ENCODE data around the gene TOX2. TPM values are rescaled to one million over a fixed set of nuclear protein-coding genes. Genes with fewer than 3 reads are reported as not detected.

TOX2 gene
- total RNA-seq, 2 experiments from 2014 or later = 1.5 to 1.7 TPM

DNA sequence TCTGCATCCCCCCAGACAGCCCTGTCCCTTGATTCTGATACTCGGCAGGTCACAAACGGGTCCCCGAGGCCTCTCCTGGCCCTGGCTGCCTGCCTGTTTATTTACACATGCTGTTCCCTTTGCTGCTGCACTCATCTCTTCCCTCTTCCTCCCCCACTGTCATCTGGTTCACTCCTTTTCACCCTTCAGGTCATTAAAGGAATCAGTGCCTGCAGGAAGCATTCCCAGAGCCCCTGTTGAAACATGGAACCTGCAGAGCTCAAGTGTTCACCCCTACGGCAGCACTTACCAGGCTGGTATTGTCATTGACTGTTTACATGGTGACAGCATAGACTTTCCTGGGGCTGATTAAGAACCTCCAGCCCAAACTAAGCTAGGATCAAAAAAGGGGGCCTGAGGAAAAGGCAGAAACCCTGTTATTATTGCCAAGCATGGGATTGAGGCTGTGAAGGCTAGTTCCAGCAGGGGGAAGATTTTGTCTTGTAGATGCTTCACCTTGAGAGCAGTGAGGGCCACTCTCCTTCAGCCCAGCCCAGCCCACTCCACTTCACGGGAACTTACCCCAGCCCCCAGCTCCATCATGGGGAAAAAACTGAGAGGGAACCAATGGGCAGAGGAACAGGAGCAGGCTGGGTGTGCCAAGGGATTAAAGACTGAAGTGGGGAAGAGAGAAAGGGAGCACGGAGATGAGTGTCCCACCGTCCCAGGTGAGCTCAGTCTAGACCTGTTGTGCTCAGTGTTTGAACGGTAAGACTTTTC is 199.1 kb downstream of the TOX2 start:
- H3K9me3 Mint-ChIP-seq = peaks cover under 1% of the 10 kb centered on the region
- H3K4me3 Mint-ChIP-seq = no peak overlapping the region
- peaks cover 30% of the 10 kb centered on the region for H3K27me3 Mint-ChIP-seq
- ATAC-seq (no peak), DNase-seq (no peak)
- intact Hi-C loops (cut with micrococcal nuclease) = loop anchor here (10.0 kb wide), 1 partner anchor 201 kb away; the partner anchor contains the start of gene FITM2
- POLR2A ChIA-PET = no interaction called here
- no peaks in the 10 kb centered on the region for H3K36me3 Mint-ChIP-seq (ENCODE audit: low read depth)
- CTCF ChIA-PET = interaction anchor here (0.9 to 12.0 kb wide), 3 partner anchors 74 to 197 kb away, joined by 3 to 215 read pairs (median 4); partner anchors contain the start of genes FITM2 and JPH2
- H3K4me1 Mint-ChIP-seq (ENCODE audit: low read depth) = peaks cover 3% of the 10 kb centered on the region
- TF ChIP-seq, protein P1, sequence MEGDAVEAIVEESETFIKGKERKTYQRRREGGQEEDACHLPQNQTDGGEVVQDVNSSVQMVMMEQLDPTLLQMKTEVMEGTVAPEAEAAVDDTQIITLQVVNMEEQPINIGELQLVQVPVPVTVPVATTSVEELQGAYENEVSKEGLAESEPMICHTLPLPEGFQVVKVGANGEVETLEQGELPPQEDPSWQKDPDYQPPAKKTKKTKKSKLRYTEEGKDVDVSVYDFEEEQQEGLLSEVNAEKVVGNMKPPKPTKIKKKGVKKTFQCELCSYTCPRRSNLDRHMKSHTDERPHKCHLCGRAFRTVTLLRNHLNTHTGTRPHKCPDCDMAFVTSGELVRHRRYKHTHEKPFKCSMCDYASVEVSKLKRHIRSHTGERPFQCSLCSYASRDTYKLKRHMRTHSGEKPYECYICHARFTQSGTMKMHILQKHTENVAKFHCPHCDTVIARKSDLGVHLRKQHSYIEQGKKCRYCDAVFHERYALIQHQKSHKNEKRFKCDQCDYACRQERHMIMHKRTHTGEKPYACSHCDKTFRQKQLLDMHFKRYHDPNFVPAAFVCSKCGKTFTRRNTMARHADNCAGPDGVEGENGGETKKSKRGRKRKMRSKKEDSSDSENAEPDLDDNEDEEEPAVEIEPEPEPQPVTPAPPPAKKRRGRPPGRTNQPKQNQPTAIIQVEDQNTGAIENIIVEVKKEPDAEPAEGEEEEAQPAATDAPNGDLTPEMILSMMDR (IDR thresholded peaks at IDR 0.05) = no peak
- no peak overlapping the region for H3K27ac Mint-ChIP-seq

DNA sequence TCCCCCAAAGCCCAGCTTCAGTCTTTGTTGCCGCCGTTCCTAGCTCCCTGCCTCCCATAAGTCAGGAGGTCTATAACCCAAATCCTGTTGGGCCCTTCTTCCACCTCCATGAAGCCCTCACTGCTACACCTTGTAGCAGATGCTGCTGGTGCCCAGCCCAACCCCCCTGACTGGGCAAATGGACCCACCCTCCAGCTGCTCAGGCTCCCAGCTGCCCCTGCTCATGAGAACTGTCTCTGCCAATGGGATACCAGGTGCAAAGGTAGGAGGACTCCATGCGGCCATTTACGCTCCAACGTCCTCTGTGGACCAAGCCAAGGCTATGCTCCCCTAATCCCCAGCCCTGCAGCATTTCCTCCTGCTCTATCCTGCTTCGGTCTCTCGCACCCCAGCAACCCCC is 200.5 kb downstream of the TOX2 start:
- no peak for ATAC-seq
- ChIA-PET POLR2A (no interaction called here), CTCF (interaction anchor here (1.1 to 12.0 kb wide), 5 partner anchors 17 to 80 kb away, joined by 3 to 215 read pairs (median 10); partner anchors contain the start of gene JPH2)
- H3K27me3 Mint-ChIP-seq = peaks cover 24% of the 10 kb centered on the region
- H3K4me3 Mint-ChIP-seq = no peak overlapping the region
- no peaks in the 10 kb centered on the region for H3K9me3 Mint-ChIP-seq
- TF ChIP-seq, protein P1 (IDR thresholded peaks at IDR 0.05) = no peak
- H3K4me1 Mint-ChIP-seq (ENCODE audit: low read depth) = peaks cover 3% of the 10 kb centered on the region
- intact Hi-C loops (cut with micrococcal nuclease) = loop anchor here (5.0 to 10.0 kb wide), 2 partner anchors 77 to 200 kb away; partner anchors contain the start of gene FITM2
- H3K36me3 Mint-ChIP-seq (ENCODE audit: low read depth) = no peaks in the 10 kb centered on the region
- no peak for DNase-seq
- H3K27ac Mint-ChIP-seq = no peak overlapping the region

DNA sequence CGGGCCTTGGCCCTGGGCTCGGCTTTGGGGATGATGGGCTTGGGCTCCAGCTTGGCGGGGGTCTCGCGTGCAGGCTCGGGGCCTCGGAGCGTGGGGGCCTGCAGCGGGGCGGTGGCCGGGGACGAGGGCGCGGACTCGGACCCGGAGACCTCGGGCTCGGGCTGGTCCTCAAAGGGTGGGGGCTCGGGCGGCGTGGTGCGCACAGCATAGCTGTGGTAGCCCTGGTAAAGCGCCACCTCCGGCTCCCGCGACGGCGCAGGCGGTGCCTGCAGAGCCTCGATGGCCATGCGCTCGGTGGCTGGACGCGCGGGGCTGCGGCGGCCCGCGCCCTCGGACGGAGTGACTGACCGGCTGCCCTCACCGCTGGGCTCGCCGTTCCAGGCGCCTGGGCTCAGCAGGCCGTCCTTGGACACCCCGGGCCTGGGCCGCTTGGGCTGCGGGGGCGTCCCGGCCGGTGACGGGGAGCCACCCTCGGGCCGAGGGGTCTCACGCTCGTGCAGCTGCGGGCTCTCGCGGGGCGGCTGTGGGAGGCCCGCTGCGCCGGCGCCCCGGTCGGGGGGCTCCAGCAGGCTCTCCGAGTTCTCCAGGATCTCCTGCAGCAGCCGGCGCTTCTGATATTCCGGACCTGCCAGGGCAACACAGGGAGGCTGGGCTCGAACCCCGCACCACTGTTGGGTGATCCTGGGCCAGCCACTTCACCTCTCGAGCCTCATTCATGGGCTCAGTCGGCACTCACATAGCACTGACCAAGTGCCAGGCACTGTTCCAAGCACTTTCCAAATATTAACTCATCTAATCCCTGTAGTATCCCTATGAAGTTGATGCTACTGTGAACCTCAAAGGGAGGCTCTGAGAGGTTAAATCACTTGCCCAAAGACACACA is 201.4 kb downstream of the TOX2 start:
- Mint-ChIP-seq H3K27me3 (peaks cover 23% of the 10 kb centered on the region), H3K9me3 (no peaks in the 10 kb centered on the region), H3K4me3 (no peak overlapping the region), H3K36me3 (ENCODE audit: low read depth) (no peaks in the 10 kb centered on the region), H3K4me1 (ENCODE audit: low read depth) (peaks cover 3% of the 10 kb centered on the region), H3K27ac (no peak overlapping the region)
- no peak for DNase-seq
- ChIA-PET POLR2A (no interaction called here), CTCF (interaction anchor here (0.6 to 12.0 kb wide), 40 partner anchors 11 to 884 kb away, joined by 3 to 215 read pairs (median 4); partner anchors contain the start of genes FITM2, JPH2 and OSER1)
- TF ChIP-seq, protein P1 (IDR thresholded peaks at IDR 0.05) = no peak
- intact Hi-C loops (cut with micrococcal nuclease) = loop anchor here (5.0 to 10.0 kb wide), 2 partner anchors 76 to 199 kb away; partner anchors contain the start of gene FITM2
- ATAC-seq = no peak

DNA sequence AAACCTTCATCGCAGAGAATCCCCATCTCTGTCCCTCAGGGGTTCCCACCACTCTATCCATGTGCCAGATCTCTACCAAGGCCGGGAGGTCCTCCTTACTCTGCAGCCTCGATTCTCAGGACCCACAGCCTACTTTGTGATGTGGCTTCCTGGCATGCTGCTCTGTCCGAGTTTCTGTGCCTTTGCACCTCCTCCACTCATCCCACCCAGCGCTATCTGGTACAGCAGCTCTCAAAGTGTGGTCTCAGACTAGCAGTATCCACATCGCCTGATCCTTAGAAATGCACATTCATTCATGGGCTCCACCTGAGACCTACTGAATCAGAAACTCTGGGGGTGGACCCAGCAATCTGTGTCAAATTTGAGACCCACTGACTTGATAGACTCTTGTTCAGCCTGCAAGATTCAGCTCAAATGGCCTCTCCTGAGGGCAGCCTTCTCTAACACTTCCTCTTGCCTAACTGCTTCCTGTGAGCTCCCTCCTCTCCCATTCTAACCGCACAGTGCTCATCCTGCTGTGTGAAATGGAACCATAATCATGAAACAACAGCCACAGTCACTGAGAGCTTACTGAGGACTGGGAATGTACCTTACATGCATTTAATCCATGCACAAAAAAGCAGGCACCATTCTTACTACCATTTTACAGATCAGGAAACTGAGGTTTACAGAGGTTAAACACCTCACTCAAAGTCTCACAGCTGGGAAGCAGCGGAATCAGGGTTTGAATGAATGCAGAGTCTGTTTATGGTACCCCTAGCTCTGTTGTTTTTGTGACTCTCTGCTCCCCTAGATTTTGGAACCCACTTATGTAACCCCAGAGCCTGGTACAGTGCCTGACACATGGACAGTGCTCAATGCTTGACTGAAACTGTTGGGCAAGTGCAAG is 202.9 kb downstream of the TOX2 start:
- ChIA-PET CTCF (interaction anchor here (0.7 to 12.0 kb wide), 31 partner anchors 8 to 566 kb away, joined by 3 to 215 read pairs (median 4); partner anchors contain the start of genes FITM2 and JPH2), POLR2A (no interaction called here)
- H3K4me3 Mint-ChIP-seq = no peak overlapping the region
- no peak overlapping the region for H3K27ac Mint-ChIP-seq
- no peak for DNase-seq
- peaks cover 25% of the 10 kb centered on the region for H3K27me3 Mint-ChIP-seq
- H3K4me1 Mint-ChIP-seq (ENCODE audit: low read depth) = peaks cover 3% of the 10 kb centered on the region
- TF ChIP-seq, protein P1 (IDR thresholded peaks at IDR 0.05) = no peak
- no peaks in the 10 kb centered on the region for H3K9me3 Mint-ChIP-seq
- H3K36me3 Mint-ChIP-seq (ENCODE audit: low read depth) = no peaks in the 10 kb centered on the region
- intact Hi-C loops (cut with micrococcal nuclease) = loop anchor here (5.0 to 10.0 kb wide), 2 partner anchors 75 to 197 kb away; partner anchors contain the start of gene FITM2
- no peak for ATAC-seq

Data from activated CD8-positive, alpha-beta T cell treated with anti-CD3 and anti-CD28 coated beads for 36 hours (primary cell).